Measurements from ENCODE around the gene KCNMA1.

DNA sequence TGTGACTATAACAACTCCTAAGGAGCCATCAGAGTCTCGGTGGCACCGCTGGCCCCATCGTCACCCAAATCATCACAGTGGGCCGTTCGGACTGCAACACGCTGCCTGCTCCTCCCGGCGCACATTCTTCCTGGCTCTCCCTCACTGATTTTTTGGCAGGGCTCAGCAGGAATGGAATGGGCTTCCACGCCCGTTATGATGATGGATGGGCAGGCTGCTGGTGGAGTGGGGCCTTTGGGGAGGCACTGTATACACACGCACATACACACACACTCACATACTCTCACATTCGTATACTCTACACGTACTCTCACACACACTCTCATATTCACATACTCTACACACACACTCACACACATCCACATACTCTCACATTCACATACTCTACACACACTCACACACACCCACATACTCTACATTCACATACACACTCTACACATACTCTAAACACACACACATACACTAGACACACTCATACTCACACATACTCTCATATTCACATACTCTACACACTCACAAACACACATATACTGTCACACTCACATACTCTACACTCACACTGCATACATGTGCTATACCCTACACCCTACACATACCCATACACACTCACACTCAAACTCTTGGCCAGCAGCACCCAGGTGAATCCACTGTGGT lies 99.8 kb downstream of the KCNMA1 start:
- TF ChIP-seq POLR2AphosphoS5 (IDR thresholded peaks at IDR 0.05; ENCODE audit: low read depth, low read length), result no peak
- TF ChIP-seq, protein P1, sequence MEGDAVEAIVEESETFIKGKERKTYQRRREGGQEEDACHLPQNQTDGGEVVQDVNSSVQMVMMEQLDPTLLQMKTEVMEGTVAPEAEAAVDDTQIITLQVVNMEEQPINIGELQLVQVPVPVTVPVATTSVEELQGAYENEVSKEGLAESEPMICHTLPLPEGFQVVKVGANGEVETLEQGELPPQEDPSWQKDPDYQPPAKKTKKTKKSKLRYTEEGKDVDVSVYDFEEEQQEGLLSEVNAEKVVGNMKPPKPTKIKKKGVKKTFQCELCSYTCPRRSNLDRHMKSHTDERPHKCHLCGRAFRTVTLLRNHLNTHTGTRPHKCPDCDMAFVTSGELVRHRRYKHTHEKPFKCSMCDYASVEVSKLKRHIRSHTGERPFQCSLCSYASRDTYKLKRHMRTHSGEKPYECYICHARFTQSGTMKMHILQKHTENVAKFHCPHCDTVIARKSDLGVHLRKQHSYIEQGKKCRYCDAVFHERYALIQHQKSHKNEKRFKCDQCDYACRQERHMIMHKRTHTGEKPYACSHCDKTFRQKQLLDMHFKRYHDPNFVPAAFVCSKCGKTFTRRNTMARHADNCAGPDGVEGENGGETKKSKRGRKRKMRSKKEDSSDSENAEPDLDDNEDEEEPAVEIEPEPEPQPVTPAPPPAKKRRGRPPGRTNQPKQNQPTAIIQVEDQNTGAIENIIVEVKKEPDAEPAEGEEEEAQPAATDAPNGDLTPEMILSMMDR (IDR thresholded peaks at IDR 0.05), result no peak
- TF ChIP-seq FOXJ3 (CRISPR knock-in tag; IDR thresholded peaks at IDR 0.05), result no peak
- TF ChIP-seq, protein P2, sequence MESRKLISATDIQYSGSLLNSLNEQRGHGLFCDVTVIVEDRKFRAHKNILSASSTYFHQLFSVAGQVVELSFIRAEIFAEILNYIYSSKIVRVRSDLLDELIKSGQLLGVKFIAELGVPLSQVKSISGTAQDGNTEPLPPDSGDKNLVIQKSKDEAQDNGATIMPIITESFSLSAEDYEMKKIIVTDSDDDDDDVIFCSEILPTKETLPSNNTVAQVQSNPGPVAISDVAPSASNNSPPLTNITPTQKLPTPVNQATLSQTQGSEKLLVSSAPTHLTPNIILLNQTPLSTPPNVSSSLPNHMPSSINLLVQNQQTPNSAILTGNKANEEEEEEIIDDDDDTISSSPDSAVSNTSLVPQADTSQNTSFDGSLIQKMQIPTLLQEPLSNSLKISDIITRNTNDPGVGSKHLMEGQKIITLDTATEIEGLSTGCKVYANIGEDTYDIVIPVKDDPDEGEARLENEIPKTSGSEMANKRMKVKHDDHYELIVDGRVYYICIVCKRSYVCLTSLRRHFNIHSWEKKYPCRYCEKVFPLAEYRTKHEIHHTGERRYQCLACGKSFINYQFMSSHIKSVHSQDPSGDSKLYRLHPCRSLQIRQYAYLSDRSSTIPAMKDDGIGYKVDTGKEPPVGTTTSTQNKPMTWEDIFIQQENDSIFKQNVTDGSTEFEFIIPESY (IDR thresholded peaks at IDR 0.05; ENCODE audit: borderline replicate concordance, low read depth), result no peak
- TF ChIP-seq RCOR1 (IDR thresholded peaks at IDR 0.05; ENCODE audit: low read length), result no peak
- TF ChIP-seq GATA2 (CRISPR knock-in tag; IDR thresholded peaks at IDR 0.05), result no peak

Data from SK-N-SH (cell line).